Left lobe of liver (tissue), 2 donors: Measurements from ENCODE around the gene TDRD1. TPM values are rescaled to one million over a fixed set of nuclear protein-coding genes. Genes with fewer than 3 reads are reported as not detected.
A peak's percentile ranks its signal among the peaks of the same experiment; 100 is the strongest.

Experiments used
- ATAC-seq: fragments of 200-7000 bp; cut with Tn5 transposase; one replicate; pipeline ENCODE4 v1.9.1; 2020; ENCODE audit warnings: mild to moderate bottlenecking, moderate library complexity
- DNase-seq: peaks from one replicate; pipeline ENCODE4 v3.0.0-alpha.2; 2020; ENCODE audit warnings: low spot score
- total RNA-seq: library from RNA; stranded (reverse); gene quantifications from one replicate; pipeline ENCODE4 v1.2.1, GENCODE V29; 2021
- donor health status: DM: no; HTN: no; CAD: no; lungs with moderate emphysema.
- donor health status: DM: no; HTN: yes; CAD: no.

The TDRD1 gene
- total RNA-seq, 1 donor from 2014 or later: 0.05 TPM

DNA sequence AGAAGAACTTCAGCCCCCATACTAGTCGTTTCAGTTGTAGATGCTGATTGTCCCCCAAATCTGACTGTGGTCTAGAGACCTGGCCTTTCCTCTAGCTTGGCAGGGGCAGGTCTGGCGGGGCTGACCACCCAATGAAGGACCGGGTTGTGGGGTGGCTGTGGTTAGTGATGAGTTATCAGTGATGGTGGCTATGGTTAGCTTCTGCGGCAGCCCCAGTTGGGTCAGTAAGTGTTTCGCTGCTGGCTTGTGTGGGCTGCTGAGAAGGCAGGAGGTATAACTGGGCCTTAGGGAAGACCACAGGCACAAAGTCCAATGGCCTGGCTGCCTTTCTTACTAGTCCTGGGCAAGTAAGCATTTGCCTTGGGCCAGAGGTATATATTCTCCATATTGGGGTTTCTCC is 81.2 kb downstream of the TDRD1 start:
- DNase-seq (no peak), ATAC-seq (no peak)

GRCh38 chr10:114261076-114261475 is 81.9 kb downstream of the TDRD1 start:
- no peak for DNase-seq
- no peak for ATAC-seq

DNA sequence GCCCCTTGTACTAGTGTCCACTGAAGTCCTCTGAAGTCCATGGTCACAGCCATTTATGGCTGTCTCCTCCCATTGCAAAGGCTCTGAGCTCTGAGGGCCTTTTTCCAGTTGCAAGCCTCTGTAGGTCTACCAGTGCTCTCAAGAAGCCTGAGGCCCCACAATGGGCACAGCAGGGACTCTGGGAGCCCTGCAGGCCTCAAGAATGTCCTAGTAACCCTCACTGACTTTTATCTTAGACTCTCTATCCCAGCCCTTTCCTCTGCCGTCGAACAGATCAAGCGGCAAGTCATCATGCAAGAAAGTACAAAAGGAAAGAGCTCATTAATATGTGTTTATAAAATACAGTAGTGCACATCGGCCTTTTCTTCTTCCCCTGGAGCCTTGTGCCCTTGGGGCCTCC is 83.3 kb downstream of the TDRD1 start:
- no peak for ATAC-seq
- DNase-seq: no peak

GRCh38 chr10:114265392-114266053 is 86.4 kb downstream of the TDRD1 start:
- ATAC-seq (no peak), DNase-seq (no peak)

- DNase-seq (no peak), ATAC-seq (peak; percentile 89)
Measured at GRCh38 chr10:114266521-114266920, 87.4 kb downstream of the TDRD1 start.

DNA sequence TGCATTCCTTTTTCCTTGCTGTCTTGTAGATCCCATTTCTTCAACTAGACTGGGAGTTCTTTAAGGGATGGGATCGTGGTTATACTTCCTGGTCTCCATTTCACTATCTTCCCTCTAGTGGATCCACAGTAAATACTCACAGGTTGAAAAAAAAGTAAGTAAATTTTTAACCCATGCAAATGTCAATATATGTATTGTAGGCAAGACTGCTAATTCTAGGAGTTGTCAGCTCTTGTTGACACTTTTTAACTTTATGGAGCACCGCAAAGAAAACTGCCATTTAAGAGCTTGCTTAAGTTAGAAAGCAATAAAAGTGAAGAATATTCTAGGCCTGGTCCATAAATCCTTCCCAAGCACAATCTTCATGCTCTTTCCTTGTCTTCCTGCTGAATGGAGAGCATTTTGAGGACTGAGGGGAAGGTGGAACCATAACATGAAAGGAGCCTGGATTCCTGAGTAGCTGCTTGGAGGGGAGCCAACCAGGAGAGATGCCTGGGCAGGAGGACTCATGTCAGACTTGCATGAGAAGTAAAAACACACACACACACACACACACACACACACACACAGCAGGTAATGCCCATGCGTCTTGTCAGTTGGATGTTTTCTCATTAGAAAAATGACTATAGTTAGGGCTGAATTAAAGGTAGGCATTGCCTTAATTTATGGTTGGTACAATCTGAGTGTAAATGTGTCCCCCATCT is 92.1 kb downstream of the TDRD1 start:
- no peak for DNase-seq
- no peak for ATAC-seq

DNA sequence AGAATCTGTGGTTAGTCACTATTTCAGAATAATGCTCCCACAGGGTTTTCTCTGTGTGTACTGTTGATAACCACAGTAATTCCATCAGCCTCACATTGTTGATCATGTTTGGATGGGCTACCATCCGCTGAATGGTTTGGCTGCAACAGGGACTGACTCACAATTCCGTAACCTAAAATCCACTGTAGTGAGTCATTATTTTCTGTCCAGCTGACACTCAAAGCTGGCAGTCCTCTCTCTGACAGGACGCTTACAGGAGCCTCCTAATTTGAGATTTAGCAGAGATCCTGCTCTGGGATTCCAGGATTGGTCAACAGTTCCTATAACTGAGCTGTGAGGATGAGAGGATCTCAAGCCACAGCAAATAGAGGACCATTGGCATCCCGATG is 92.6 kb downstream of the TDRD1 start:
- ATAC-seq: no peak
- DNase-seq: no peak

DNA sequence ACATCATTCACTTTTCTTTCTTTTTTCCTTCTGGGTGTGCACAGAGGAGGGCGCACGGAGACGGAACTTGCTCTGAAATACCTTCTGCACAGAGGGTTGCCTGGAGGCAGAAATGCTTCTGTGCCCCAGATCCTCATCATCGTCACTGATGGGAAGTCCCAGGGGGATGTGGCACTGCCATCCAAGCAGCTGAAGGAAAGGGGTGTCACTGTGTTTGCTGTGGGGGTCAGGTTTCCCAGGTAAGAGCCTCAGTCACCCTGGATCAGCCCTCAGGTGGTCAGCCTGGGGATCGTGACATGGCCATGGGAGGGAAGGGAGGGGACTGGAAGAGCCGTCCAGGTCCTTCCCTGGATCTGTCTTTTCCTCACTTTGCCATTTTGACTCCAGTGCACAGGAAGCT is 93.5 kb downstream of the TDRD1 start:
- ATAC-seq (no peak), DNase-seq (no peak)

- ATAC-seq (no peak), DNase-seq (no peak)
Measured at GRCh38 chr10:114273910-114274309, 94.8 kb downstream of the TDRD1 start.

DNA sequence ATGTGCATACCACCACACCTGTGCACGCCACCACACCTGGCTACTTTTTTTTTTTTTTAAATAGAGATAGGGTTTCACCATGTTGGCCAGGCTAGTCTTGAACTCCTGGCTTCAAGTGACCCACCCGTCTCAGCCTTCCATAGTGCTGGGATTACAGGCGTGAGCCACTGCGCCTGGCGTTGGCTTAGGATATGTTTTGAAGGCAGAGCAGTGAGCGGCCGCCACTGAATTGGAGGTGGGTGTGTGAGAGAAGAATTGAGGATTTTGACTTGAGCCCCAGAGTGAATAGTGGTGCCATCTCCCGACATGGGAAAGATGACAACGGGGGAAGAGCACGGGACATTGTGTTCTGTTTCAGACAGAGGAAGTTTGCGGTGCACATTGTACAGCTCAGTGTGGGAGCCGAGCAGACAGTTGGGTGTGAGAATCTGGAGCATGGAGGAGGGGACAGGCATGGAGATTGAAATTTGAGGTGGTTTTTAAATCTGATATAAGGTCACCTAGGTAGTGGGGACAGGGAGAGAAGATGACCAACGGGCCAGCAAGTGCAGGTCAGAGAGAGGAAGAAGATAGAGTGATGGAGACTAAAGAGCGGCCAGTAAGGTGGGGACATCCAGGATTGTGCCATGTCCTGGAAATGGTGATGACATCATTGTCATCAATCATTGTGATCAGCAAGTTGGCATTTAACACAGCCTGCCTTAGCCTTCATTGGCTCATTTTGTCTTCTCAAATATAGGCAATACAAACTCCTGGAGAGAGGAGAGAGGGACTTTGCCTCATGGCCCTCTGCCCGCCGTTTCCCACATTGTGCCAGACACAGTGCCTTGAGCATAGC is 95.7 kb downstream of the TDRD1 start:
- DNase-seq (no peak), ATAC-seq (peak; percentile 44)

GRCh38 chr10:114276066-114276465 is 96.9 kb downstream of the TDRD1 start:
- ATAC-seq (no peak), DNase-seq (no peak)

DNA sequence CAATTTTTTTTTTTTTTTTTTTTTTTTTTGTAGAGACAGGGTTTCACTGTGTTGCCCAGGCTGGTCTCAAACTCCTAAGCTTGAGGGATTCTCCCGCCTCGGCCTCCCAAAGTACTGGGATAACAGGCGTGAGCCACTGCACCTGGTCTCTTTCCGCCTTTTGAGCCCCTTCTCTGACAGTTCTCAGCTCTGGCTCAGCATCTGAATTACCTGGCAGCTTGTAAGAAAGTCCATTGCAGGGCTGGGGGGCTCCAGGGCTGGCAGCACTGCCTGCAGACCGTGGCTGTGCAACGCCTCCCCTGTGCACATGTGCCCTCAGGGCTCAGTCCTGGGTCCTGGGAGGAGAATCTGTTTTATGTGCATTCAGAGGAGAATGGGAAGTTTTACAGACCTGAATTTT is 97.5 kb downstream of the TDRD1 start:
- DNase-seq (no peak), ATAC-seq (no peak)

- DNase-seq (no peak), ATAC-seq (peak; percentile 15)
Measured at GRCh38 chr10:114278140-114278883, 99.2 kb downstream of the TDRD1 start.

DNA sequence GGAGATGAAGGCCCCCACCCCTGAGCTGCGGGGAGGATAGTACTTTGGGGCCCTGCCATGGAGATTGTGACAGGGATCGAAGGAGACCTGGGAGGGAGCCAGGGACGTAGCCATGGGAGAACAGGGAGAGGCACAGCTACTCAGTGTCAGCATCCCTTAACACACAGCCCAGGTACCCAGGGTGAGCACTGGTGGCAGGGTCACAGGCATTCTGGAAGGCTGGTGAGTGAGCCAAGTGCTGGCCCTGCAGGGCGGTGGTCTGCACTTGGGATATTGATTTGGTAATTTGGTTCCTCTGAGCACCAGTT is 99.7 kb downstream of the TDRD1 start:
- DNase-seq (no peak), ATAC-seq (peak; percentile 69)

- no peak for ATAC-seq
- no peak for DNase-seq
Measured at GRCh38 chr10:114279289-114279688, 100.1 kb downstream of the TDRD1 start.

DNA sequence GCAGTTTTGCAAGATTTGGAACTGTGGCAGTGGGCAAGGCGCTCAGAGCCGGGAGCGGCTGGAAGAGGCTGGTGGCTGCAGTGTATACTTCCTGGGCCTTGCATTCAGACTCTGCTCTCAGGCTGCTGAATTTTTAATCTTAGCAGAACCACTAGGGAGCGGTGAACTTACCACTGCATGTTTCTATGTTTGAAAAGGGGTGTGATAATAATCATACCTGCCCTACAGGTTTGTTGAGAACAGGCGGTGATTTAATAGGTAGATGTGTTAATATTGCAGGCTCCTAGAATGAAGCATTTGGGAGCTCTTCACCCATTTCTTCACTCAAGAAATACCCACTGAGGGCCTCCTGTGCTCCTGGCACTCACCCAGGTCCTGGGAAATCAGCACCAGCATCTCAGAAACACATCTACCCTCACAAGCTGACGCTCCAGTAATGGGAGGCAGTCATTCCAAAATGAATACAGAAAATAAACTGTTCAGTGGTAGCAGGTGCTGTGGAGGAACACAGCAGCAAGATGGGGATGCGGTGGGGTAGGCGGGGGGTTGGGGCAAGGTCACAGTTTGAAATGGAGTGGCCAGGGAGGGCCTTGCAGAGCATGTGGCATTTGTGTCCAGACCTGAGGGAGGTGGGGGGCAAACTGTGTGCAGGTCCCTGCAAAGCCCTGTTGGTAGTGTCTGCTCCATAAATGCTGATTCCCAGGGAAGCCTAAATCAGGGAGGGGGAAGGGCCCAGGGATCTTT is 100.9 kb downstream of the TDRD1 start:
- ATAC-seq: no peak

GRCh38 chr10:114281006-114281405 is 101.9 kb downstream of the TDRD1 start:
- ATAC-seq (no peak), DNase-seq (no peak)

More for the DNA sequence above, 100.9 kb downstream of the TDRD1 start:
- DNase-seq: no peak

DNA sequence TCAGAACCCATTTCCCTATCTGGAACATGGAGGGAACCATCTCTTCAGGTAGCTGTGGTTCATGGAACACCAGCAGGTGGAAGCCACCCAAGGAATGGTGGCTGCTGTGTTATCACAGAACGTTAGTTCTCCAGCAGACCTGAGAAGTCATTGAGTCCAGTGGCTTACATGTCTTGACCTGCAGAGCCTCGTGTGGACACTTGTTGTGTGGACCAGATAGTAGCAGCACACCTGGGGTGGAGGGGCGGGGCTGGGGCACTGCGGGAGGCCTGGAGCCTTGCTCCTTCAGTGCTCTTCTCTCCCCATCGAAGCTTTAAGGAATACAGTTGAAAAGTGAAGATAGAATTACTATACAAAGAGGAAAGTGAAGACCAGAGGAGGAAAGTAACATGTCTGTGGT is 102.3 kb downstream of the TDRD1 start:
- no peak for DNase-seq
- ATAC-seq: no peak
